GM19438 (cell line): Measurements from ENCODE around the gene LAPTM4A.
"Not testable (repeated sequence)": the region's sequence is repeated elsewhere in the genome, so short reads cannot be mapped to it uniquely, and the experiment has no call there.

ENCODE experiments used
- ATAC-seq: cut with Tn5 transposase; IDR thresholded peaks from one replicate; pipeline ENCODE4 v1.9.1; 2021; ENCODE audit warnings: low read depth; ENCODE audit not compliant: unreplicated experiment

Gene LAPTM4A

DNA sequence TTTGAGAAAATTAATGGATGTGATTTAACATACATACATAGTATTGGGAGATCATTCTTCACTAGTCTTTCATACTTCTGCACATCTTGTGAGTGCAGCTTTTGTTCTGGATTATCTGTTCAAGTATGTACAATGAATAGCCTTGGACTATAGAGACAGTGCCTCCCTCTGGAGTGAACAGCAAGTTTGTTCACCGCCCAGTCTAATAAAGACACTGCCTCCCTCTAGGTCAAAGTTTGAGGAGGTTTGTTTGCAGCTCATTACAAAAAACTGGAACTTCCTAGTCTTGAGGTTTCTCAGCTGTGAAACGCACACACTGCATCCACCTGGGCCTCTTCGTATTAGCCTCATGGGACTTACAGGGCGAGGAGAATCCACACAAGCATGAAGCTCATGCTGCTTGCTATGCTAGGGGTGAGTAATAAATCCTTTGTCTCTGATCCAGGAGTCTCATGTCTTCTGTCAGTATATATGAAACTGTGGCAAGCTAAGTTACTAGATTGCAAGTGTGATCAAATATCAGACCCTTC lies 26.0 kb upstream of the LAPTM4A start:
- no peak for ATAC-seq

DNA sequence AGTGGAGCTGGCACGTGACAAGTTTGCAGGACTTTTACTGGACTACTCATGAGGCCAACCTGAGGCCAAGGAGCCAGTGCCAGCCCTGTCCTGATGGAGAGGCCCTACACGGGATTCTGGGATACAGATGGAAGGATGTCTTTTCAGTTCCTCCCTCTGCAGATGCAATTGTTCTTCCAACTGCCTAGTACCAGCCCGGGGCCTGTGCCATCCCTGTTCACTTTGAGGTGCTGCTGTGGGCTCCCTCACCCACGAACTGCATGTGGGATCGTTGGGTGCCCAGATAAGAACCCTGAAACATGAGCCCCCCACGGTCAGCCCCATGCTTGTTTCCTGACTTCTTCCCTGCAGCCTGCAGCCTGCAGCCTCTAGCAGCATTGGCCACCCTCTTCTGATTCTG lies 25.3 kb upstream of the LAPTM4A start:
- ATAC-seq: no peak

DNA sequence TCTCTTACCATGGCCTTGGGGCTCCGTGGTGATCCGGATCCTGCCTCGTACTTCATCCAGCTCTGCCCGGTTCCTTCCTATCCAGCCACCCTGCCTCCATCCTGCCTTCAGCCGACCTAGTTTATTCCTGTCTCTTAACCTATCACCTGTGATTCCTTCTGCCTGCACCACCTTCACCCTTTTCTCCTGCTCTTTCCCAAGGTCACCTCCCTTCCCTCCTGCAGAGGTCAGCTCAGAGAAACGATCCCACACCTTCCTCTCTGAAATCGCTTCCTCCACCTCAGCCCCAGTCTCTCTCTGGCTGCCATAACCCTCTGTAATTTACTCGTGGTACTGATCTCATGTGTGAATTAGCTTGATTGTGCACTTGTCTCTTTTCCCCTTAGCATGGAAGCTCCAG lies 23.5 kb upstream of the LAPTM4A start:
- ATAC-seq: no peak

DNA sequence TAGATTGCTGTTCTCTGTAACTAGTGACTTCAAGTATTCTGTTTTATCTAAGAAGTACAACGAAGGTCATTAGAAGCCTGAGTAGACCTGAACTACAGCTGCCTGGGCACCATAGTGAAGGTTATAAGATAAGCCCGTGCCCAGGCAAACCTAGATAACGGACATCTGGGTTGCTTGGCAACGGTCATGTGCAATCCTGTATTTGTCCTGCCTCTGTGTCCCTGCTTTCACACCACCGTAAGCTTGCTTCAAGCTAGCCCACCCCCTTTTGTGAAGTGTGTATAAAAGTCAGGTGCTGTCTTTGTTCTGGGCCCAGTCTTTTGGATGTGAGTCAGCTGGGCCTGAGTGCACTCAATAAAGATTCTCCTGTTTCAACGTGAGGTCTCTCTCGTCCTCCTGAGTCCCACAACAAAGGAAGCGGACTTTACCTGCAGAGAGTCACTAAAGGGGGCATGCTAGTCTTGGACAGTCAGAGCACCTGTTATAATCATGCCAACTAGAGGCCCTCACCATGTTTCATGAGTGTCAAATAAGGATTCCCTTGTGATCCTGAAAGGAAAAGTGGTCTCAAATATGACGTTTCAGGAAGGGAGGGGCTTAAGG lies 22.7 kb upstream of the LAPTM4A start:
- ATAC-seq: not testable (repeated sequence)

DNA sequence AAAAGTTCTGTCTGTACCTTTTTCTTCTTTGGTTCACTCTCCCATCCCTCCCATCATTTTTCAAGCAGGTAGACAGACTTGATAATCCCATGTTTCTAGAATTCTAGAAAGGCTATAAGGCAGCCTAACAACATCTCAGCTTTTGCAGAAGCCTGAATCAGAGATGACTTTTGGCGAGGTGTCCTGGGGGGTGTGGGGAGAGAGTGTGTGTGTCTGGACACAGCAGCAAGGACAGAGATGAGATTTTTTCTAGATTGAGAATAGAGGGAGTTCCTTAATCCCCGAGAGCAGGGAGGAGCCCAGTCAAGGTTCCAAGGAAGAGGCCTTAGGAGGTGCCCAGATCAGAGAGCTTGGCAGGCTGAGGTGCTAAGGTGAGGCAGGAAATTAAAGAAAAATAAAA lies 22.0 kb upstream of the LAPTM4A start:
- no peak for ATAC-seq

DNA sequence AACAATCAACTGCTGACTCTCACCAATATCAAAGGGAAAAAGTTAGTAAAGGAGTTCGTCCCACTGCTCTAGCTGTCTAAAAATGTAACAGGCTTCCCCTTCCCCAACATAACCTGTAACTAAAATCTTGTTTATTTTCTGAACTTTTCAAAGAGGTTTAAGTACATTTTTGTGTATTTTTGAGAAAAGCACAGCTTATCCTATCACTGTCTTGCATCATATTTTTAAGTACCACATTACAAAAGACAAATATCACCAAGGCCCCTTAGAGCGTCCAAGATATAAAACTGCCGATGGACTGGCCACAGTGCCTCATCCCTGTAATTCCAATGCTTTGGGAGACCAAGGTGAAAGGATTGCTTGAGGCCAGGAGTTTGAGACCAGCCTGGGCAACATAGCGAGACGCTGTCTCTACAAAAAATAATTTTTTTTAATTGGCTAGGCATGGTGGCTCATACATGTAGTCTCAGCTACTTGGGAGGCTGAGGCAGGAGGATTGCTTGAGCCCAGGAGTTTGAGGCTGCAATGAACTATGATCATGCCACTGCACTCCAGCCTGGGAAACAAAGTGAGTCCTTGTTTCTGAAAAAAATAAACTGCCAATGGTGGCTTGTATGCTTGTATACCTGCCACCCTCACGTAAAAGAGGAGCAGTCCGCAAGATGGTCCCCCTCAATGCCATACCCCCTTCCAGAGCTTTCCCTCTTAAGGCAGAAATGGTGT lies 21.2 kb upstream of the LAPTM4A start:
- no peak for ATAC-seq

DNA sequence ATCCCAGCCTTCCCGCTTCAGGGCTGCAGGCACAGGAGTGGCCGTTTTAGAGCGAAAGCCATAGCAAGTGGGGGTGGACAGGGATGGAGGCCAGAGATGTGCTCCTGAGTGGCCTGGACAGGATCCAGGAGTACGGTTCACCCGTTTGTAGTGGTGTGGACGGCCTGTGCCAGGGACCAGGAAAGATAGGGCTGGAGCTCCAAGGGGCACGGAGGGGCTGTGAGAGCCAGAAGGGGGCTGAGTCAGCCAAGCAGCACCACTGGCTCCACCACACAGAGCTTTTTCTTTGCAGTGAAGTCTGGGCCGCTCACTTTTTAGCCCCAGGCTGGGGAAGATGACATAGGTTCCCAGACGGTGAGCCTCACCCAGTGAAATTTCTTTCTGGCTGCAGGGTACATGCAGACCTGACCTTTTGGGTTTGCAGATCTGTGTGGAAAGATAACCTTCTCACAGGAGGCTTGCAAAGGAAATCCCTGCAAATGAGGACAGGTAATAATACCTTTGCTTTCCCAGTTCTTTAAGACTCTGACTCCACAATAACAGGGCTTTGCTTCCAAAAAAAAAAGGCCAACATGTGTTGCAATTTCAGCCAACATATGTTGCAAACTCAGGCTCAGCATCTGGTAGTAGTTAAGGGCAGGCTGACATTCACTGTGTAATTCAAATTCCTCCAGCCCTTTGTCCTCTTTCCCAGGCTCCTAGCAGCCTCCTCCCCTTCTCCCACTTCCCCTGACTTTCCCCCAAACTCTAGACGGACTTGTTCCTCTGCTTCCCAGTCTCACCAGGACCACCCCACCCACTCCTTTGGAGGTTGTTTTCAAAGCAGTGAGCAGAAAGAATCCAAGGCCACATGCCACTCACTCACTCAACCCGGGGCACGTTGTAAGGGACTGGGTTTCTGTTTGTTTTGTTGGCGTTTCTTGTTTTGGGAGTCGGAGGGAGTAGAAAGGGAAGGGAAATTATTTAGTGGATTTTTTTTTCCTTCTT lies 20.3 kb upstream of the LAPTM4A start:
- ATAC-seq: no peak

DNA sequence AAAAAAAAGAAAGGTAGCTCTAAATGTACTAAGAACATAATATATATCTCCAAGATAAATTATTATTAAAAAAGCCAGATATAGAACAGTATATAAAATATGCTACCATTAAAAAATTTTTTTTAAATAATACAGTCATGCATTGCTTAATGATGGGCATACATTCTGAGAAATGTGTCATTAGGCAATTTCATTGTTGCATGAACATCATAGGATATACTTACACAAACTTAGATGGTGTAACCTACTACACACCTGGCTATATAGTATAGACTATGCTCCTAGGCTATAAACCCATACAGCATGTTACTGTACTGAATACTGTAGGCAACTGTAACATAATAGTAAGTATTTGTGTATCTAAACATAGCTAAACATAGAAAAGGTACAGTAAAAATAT lies 18.3 kb upstream of the LAPTM4A start:
- ATAC-seq: no peak

DNA sequence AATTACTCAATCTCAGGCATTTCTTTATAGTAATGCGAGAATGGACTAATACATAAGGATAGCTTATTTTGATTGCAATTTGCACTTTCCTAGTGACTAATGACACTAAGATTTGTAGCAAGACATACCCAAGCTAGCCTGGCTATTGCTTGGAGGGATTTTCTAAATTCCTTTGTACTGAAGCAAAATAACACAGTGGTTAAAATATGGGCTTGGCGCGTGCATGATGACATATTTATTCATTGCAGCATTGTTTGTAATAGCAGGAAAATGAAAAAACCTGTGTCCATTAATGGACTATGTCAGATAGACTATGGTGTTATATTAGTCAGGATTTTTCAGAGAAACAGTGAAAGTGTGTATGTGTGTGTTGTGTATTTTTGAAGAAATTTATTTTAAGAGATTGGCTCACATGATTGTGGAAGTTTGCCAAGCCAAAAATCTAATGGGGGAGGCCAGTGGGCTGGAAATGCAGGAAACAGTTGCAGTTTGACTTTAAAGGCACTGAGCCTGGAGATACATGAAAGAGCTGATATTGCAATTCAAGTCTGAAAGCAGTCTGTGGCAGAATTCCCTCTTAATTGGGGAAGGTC lies 16.7 kb upstream of the LAPTM4A start:
- ATAC-seq: no peak

DNA sequence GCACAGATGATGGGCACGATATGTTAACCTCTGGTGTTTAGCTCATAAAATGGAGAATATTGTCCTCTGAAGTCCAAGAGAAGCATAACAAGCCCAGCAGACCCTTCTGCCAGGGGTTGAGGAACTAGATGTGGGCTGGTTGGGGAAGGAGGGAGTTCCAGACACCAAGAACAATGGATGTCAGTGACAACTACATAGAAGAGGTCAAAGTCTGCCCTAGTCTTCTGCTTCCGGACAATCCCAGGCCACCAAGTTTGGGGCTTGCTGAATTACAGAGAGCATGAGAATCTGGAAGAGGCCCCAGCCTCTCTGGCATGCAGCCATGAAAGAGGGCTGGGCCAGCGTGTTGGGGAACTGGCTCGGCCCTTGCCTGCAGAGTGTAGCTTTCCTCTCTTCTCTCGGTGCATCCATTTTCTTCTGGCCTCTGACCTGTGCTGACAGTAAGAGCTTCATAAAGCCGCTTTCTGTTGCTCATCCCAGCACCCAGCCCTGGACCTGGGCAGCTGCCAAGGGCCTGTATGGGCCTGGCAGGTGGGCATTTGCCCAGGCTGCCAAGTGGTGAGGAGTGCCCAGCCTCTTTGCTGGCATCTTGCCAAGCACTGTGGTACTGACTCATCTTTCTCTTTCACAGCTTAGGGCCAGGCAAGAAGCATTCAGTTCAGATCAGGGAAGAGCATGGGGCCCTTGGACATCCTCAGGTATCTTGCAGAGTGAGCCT lies 14.6 kb upstream of the LAPTM4A start:
- ATAC-seq: no peak

DNA sequence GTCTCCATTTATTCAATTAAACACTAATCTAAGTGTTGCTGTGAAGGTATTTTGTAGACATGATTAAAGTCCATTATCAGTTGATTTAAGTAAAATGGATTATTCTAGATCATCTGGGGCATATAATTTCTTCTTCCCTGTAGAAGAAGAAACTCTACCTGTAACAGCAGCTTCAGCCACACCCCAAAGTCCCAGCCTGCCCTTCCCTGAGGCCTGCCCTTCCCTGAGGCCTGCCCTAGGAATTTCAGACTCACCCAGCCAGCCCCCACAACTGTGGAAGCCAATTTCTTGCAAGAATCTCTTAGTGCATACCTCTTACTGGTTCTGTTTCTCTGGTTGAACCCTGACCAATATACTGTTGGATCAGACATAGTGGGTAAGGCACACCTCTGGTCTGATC lies 13.4 kb upstream of the LAPTM4A start:
- no peak for ATAC-seq

DNA sequence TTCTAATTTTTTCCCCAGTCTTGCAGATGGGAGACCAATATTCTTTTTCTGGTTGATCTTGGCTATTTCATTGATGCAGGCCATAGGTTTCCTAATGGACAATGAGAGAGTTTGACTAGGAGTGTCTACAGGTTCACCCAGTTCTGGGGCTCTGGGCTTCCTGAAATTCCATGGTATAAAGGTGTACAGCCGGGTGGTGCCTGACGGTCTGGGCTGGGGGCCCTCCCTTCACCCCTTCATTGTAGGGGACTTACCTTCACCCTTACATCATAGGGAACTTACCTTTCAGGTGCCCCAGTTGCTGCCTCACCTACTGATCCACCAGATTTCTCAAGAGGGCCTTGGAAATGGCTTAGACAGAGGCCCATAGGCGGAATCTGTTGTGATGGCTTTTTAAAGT lies 13.0 kb upstream of the LAPTM4A start:
- no peak for ATAC-seq

DNA sequence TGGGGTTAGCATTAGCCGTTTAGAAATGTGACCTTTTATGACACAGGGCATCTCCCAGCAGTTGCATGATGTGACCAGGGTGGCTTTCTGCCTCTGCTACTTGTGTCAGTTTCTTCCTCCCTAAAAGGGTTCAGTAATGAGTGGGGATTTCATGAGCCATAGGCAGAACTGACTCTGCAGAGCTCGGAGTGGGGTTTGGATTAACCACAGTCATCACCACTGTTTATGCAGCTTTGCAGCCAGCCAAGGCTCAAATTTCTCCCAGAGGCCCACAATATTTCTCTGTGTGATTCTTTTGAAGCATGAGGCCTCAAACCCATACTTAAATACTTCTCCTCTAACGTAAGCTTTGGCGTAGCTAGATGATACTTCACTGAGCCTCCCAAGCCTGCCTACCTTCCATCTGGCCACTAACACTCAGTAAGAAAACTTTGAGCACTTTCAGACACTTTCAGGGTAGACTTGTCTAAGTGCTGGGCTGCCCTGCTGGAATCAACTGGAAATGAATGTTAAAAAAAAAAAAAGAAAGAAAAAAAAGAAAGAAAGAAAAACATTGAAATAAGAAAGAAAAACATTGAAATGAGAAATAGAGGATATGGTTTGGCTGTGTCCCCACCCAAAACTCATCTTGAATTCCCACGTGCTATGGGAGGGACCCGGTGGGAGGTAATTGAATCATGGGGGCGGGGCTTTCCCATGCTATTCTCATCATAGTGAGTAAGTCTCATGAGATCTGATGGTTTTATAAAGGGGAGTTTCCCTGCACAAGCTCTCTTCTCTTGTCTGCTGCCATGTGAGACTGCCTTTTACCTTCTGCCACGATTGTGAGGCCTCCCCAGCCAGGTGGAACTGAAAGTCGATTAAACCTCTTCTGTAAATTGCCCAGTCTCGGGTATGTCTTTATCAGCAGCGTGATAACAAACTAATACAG lies 11.5 kb upstream of the LAPTM4A start:
- ATAC-seq: no peak

DNA sequence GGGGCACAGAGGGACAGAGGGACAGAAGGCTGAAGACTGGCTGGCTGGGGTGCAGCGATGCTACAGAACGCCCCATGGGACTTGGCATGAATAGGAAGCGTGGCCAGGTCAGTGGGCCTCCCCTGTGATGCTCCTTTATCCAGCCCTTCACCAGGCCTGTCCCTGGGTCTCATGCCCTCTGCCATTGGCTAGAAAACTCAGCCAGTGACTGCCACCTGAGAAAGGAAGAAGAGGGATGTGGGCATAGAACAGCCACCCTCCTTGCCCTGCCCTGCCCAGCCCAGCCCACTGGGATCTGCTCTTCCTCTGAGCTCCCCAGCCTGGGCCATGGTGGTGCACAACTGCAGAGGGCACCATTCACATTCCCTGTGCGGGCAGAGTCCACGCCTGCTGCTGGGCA lies 10.5 kb upstream of the LAPTM4A start:
- ATAC-seq: no peak

DNA sequence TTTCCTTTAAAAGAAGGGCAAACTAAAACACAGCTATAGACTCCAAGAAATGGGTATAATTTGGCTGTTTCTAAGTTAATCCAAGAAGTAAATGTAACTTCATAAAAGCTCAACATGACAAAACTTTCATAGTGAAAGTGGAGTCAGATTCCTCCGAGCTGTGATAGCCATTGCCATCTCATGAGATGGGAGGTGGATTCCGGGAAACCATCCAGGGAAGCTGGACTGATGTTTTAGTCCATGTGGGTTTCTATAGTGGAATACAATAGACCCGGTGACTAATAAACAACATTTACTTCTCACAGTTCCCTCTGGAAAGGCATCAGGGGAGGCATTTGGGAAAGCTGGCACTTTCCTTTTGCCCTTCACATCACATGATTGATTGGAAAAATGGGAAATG lies 10.0 kb upstream of the LAPTM4A start:
- ATAC-seq: no peak

DNA sequence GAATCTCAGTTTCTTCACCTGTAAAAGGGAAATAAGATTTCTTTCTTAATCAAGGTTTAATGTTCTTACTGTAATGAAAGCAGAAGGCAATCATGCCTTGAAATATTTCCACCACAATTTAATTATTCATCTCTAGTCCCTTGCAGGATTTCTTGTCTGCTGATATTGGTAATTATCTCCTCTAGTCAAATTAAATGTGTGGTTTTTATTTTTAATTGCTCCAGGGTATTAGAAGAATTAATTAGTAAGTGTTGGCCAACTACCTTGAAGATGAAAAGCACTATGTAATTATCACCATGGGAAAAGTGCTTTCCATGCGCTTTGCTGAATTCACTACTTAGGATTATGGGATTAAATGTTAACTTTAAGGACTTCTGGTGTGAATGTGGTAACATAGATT lies 8.7 kb upstream of the LAPTM4A start:
- ATAC-seq: no peak

DNA sequence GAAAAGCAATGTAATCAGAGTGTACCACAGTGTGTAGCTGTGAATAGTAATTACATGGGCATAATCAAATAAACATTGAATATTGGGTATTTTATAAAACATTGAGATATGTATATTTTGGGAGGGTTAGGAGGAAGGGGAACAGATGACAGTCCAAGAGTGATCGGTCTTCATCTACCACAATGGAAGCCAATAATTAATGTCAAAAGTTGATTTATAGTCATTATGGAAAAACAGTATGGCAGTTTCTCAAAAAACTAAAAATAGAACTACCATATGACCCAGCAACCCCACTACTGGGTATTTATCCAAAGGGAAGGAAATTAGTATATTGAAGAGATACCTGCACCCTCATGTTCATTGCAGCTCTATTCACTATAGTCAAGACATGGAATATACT lies 5.8 kb upstream of the LAPTM4A start:
- no peak for ATAC-seq

DNA sequence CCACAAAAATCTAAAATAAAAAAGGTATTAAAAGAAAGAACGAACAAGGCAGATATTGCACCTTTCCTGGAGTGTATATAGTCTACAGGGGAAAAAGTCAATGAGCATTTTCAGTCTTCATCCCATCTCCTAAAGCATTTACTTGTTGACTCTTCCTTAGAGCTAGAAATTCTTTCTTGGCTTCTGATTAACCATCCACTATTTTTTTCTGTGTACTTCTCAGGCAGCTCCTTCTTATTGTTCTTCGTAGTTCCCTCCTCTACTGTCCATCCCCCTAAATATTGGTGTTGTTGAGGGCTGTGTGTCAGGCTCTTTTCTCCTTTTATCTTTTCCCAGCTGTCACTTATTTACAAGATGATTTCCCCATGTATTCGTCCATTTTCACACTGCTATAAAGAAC lies 3.5 kb upstream of the LAPTM4A start:
- ATAC-seq: no peak

DNA sequence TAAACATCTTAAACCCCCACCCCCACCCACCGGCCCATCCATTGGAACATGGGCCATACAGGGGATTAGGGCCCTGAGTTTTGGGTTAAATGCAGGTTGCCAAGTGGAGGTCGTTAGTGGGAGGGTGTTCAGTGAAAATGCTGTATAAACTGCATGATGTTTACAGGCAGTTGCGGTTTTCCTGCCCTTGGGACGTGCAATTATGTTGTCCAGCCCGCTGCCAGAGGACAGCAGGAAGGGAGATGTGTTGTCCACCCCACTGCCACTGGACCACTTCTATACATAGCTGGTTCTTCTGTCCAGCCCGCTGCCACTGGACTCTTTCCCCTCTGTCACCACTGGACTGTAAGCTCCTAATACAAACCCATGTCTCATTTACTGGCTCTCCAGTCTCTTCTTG lies 2.7 kb upstream of the LAPTM4A start:
- ATAC-seq: no peak
